ENCODE results near the gene TRIO.

The TRIO gene

DNA sequence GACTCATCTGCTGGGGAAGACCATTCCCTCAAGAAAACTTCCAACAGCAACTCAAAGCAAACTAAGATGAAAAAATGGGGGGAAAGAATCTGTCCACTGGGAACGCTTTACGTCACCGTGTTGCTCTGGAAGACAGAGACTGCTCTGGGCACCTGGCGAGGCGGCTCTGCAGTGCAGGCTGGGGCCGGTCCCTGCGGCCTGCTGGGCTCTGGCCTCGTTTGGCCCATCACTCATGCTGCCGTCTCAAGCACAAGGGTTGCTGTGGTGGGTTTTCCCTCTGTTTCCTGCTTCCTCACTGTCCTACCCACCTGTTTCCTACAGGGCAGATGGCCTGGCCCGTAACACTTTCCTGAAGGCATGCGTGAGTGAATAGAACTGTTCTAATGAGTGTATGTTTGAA is 345.6 kb downstream of the TRIO start (continued):
- TF ChIP-seq, protein P1, sequence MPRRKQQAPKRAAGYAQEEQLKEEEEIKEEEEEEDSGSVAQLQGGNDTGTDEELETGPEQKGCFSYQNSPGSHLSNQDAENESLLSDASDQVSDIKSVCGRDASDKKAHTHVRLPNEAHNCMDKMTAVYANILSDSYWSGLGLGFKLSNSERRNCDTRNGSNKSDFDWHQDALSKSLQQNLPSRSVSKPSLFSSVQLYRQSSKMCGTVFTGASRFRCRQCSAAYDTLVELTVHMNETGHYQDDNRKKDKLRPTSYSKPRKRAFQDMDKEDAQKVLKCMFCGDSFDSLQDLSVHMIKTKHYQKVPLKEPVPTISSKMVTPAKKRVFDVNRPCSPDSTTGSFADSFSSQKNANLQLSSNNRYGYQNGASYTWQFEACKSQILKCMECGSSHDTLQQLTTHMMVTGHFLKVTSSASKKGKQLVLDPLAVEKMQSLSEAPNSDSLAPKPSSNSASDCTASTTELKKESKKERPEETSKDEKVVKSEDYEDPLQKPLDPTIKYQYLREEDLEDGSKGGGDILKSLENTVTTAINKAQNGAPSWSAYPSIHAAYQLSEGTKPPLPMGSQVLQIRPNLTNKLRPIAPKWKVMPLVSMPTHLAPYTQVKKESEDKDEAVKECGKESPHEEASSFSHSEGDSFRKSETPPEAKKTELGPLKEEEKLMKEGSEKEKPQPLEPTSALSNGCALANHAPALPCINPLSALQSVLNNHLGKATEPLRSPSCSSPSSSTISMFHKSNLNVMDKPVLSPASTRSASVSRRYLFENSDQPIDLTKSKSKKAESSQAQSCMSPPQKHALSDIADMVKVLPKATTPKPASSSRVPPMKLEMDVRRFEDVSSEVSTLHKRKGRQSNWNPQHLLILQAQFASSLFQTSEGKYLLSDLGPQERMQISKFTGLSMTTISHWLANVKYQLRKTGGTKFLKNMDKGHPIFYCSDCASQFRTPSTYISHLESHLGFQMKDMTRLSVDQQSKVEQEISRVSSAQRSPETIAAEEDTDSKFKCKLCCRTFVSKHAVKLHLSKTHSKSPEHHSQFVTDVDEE (CRISPR knock-in tag; IDR thresholded peaks at IDR 0.05), result no peak
- TF ChIP-seq ARNTL (CRISPR knock-in tag; IDR thresholded peaks at IDR 0.05; ENCODE audit: borderline replicate concordance, low read depth) (no peak), PPARA (CRISPR knock-in tag; IDR thresholded peaks at IDR 0.05; ENCODE audit: borderline replicate concordance) (no peak), ESRRG (CRISPR knock-in tag; IDR thresholded peaks at IDR 0.05) (no peak)
- TF ChIP-seq, protein P2, sequence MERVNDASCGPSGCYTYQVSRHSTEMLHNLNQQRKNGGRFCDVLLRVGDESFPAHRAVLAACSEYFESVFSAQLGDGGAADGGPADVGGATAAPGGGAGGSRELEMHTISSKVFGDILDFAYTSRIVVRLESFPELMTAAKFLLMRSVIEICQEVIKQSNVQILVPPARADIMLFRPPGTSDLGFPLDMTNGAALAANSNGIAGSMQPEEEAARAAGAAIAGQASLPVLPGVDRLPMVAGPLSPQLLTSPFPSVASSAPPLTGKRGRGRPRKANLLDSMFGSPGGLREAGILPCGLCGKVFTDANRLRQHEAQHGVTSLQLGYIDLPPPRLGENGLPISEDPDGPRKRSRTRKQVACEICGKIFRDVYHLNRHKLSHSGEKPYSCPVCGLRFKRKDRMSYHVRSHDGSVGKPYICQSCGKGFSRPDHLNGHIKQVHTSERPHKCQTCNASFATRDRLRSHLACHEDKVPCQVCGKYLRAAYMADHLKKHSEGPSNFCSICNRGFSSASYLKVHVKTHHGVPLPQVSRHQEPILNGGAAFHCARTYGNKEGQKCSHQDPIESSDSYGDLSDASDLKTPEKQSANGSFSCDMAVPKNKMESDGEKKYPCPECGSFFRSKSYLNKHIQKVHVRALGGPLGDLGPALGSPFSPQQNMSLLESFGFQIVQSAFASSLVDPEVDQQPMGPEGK (CRISPR knock-in tag; IDR thresholded peaks at IDR 0.05; ENCODE audit: borderline replicate concordance), result no peak

DNA sequence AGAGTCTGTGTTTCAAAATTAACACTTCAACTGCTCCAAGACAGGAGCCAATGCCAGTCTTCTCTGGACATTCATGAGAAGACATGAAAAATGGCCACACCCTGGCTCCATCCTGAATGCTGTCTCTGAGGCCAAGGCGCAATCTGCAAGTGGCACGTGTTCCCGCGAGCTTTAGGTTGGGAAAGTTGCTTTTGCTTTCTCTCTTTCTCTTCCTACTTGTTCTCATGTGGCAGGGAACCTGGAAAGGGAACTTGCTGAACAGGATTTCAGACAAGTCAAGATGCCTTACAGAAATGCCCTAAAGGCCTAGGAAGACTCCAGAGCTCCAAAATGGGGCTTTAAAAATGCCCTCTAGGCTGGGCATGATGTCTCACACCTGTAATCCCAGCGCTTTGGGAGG is 346.5 kb downstream of the TRIO start:
- TF ChIP-seq ISL1 (CRISPR knock-in tag; IDR thresholded peaks at IDR 0.05), result no peak
- TF ChIP-seq ZNF70 (CRISPR knock-in tag; IDR thresholded peaks at IDR 0.05), result no peak
- TF ChIP-seq, protein P3, sequence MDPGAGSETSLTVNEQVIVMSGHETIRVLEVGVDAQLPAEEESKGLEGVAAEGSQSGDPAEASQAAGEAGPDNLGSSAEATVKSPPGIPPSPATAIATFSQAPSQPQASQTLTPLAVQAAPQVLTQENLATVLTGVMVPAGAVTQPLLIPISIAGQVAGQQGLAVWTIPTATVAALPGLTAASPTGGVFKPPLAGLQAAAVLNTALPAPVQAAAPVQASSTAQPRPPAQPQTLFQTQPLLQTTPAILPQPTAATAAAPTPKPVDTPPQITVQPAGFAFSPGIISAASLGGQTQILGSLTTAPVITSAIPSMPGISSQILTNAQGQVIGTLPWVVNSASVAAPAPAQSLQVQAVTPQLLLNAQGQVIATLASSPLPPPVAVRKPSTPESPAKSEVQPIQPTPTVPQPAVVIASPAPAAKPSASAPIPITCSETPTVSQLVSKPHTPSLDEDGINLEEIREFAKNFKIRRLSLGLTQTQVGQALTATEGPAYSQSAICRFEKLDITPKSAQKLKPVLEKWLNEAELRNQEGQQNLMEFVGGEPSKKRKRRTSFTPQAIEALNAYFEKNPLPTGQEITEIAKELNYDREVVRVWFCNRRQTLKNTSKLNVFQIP (CRISPR knock-in tag; IDR thresholded peaks at IDR 0.05; ENCODE audit: borderline replicate concordance, low read depth), result no peak
- no peak for TF ChIP-seq ZFP3 (CRISPR knock-in tag; IDR thresholded peaks at IDR 0.05)
- TF ChIP-seq ARNTL (CRISPR knock-in tag; IDR thresholded peaks at IDR 0.05; ENCODE audit: borderline replicate concordance, low read depth), result no peak
- no peak for TF ChIP-seq ZC3H10 (CRISPR knock-in tag; IDR thresholded peaks at IDR 0.05)
- TF ChIP-seq SNAI2 (CRISPR knock-in tag; IDR thresholded peaks at IDR 0.05), result no peak
- no peak for TF ChIP-seq GLIS3 (CRISPR knock-in tag; IDR thresholded peaks at IDR 0.05)
- no peak for TF ChIP-seq PPARA (CRISPR knock-in tag; IDR thresholded peaks at IDR 0.05; ENCODE audit: borderline replicate concordance)
- no peak for TF ChIP-seq BACH2 (CRISPR knock-in tag; IDR thresholded peaks at IDR 0.05; ENCODE audit: borderline replicate concordance)
- TF ChIP-seq TCF4 (CRISPR knock-in tag; IDR thresholded peaks at IDR 0.05; ENCODE audit: borderline replicate concordance), result no peak
- no peak for TF ChIP-seq ESRRG (CRISPR knock-in tag; IDR thresholded peaks at IDR 0.05)
- no peak for TF ChIP-seq ZFP30 (CRISPR knock-in tag; IDR thresholded peaks at IDR 0.05)
- no peak for TF ChIP-seq OSR1 (CRISPR knock-in tag; IDR thresholded peaks at IDR 0.05)
- no peak for TF ChIP-seq ZNF565 (CRISPR knock-in tag; conservative IDR thresholded peaks at IDR 0.05; ENCODE audit: low read depth)
- no peak for TF ChIP-seq CSDC2 (CRISPR knock-in tag; IDR thresholded peaks at IDR 0.05)
- TF ChIP-seq RARB (CRISPR knock-in tag; IDR thresholded peaks at IDR 0.05), result no peak
- no peak for ATAC-seq

DNA sequence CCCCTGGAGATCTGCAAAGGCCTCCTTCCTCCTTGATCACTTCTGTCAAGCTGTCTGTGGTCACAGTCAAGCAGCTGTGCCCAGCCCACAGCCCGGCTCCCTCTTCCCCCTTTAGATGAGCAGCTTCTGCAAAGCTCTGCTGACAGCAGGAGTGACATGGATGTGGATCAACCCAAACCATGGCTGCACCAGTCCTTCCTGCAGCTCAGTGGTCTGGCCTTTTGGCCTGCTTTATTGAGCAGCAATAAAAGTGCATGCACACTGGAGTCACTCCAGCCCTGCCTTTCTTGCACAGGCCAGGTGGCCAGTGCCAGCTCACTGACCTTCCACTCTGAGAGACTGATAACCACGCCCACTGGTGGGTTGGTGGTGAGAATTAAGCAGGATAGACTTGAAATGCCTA is 347.2 kb downstream of the TRIO start:
- TF ChIP-seq RARB (CRISPR knock-in tag; IDR thresholded peaks at IDR 0.05), result no peak
- TF ChIP-seq BACH2 (CRISPR knock-in tag; IDR thresholded peaks at IDR 0.05; ENCODE audit: borderline replicate concordance), result no peak
- no peak for TF ChIP-seq CSDC2 (CRISPR knock-in tag; IDR thresholded peaks at IDR 0.05)
- TF ChIP-seq, protein P4, sequence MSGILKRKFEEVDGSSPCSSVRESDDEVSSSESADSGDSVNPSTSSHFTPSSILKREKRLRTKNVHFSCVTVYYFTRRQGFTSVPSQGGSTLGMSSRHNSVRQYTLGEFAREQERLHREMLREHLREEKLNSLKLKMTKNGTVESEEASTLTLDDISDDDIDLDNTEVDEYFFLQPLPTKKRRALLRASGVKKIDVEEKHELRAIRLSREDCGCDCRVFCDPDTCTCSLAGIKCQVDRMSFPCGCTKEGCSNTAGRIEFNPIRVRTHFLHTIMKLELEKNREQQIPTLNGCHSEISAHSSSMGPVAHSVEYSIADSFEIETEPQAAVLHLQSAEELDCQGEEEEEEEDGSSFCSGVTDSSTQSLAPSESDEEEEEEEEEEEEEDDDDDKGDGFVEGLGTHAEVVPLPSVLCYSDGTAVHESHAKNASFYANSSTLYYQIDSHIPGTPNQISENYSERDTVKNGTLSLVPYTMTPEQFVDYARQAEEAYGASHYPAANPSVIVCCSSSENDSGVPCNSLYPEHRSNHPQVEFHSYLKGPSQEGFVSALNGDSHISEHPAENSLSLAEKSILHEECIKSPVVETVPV (CRISPR knock-in tag; IDR thresholded peaks at IDR 0.05), result no peak
- no peak for ATAC-seq

DNA sequence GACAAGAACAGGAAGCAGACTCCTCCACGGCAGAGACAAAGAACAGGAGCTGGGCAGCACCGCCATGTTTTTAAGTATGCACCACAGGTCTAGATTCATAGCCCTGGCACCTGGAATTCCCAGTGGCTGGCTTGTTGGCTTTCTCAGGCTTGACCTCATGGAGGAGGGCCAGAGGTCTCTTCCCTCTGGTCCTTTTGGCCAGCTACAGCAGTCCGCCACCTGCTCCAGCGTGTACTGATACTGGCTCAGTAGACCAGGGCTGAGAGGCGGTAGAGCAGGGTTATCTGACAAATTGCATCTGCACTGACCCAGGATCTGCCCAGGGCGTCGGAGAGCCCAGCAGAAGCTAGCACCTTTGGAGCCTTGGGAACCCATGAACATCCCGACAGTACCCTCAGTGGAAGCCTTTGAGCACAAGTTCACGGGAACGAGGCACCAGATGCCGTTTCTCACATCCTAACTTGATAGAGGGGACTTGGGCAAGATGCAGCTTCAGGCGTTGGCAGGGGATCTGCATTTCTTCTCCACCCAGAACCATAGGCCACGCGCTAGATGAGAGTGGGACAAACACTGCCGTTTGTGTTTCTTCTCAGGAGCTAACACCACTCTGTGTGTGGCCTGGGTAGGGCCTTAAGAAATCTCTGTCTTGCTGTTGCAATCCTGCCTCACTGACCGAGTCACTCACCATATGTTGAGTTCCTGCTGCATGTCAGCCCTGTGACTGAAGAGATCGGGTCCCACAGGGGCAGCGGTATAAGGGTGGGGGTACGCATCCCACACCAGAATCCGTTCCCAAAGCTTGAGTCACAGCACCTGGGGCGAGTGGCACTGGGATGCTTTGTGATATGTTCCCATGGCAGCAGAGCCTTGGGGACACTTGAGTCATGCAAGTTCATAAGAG is 348.1 kb downstream of the TRIO start:
- no peak for ATAC-seq
- no peak for TF ChIP-seq RARB (CRISPR knock-in tag; IDR thresholded peaks at IDR 0.05)
- no peak for TF ChIP-seq SNAI2 (CRISPR knock-in tag; IDR thresholded peaks at IDR 0.05)
- no peak for TF ChIP-seq BACH2 (CRISPR knock-in tag; IDR thresholded peaks at IDR 0.05; ENCODE audit: borderline replicate concordance)
- TF ChIP-seq, protein P3 (CRISPR knock-in tag; IDR thresholded peaks at IDR 0.05; ENCODE audit: borderline replicate concordance, low read depth), result no peak
- TF ChIP-seq ZNF70 (CRISPR knock-in tag; IDR thresholded peaks at IDR 0.05), result no peak
- no peak for TF ChIP-seq ZNF8 (CRISPR knock-in tag; IDR thresholded peaks at IDR 0.05)
- TF ChIP-seq, protein P2 (CRISPR knock-in tag; IDR thresholded peaks at IDR 0.05; ENCODE audit: borderline replicate concordance), result no peak
- TF ChIP-seq, protein P5, sequence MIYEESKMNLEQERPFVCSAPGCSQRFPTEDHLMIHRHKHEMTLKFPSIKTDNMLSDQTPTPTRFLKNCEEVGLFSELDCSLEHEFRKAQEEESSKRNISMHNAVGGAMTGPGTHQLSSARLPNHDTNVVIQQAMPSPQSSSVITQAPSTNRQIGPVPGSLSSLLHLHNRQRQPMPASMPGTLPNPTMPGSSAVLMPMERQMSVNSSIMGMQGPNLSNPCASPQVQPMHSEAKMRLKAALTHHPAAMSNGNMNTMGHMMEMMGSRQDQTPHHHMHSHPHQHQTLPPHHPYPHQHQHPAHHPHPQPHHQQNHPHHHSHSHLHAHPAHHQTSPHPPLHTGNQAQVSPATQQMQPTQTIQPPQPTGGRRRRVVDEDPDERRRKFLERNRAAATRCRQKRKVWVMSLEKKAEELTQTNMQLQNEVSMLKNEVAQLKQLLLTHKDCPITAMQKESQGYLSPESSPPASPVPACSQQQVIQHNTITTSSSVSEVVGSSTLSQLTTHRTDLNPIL (CRISPR knock-in tag; IDR thresholded peaks at IDR 0.05; ENCODE audit: low read depth), result no peak
- no peak for TF ChIP-seq ZFP30 (CRISPR knock-in tag; IDR thresholded peaks at IDR 0.05)
